NCI-H2107 treated with DMSO at 0.1 percent for 48 hours (cell line): ENCODE measurements around the gene SLC25A42.
A peak's percentile ranks its signal among the peaks of the same experiment; 100 is the strongest.

Source experiments
- DNase-seq: peaks from one replicate; lab custom pipeline; 2025; ENCODE audit not compliant: unreplicated experiment; lab: John Stamatoyannopoulos, UW

The SLC25A42 gene

DNA sequence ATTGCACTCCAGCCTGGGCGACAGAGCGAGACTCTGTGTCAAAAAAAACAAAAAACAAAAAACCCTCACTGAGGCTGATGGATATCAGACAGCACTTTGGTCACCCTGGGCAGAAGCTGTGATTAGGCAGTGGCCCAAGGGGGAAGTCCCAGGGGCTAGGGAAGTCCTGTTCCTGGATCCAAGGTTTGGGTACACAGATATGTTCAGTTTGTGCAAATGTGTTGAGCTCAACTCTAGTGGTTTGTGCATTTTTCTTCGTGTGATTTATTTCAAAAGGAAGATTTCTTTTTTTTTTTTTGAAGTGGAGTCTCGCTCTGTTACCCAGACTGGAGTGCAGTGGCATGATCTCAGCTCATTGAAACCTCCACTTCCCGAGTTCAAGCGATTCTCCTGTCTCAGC, 94.0 kb downstream of the SLC25A42 start:
- no peak for DNase-seq

DNA sequence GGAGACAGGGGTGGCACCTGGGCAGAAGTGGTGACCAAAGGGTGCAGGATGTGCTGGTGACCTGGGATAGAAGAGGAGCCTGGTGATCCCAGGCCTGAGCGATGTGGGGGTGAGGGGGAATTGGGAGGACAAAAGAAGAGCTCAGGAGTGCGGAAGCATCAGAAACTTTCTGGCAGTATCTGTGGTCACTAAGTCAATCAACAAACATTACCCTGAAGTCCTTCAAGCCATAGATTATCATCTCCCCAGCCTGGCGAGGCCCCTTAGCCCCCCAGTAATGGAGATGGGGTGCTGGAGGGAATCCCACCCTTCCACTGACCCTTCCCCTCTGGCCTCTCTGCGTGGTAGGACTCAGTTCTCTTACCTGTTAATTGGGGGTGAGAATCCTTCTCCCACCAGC, 95.7 kb downstream of the SLC25A42 start:
- no peak for DNase-seq

DNA sequence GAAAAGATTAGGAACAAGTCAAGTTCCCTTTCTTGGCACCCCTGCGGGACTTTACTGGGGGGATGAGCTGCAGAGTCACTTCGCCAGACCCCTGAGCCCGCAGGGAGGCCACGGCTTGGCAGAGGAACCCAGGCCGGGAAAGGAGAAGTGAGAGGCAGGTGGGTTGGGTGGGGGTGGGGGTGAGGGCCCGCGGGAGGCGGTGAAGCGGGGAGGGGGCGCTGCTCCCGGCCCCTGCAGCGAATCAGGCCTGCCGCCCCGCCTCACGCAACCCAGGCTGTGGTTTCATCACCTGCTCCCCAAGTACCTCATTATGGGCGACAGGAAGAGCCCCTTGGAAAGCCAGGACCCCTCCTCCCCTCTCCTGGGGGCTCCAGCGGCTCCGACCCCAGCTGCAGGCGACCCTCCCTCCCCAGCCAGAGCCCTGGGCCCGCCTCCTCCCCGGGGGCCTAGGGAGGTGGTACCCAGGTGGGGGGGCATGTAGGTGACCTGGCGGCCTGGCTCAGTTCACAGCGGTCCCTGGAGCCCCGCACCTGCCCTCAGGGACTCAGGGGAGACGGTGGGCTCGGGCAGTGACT, 96.8 kb downstream of the SLC25A42 start:
- DNase-seq = peak; percentile 26

DNA sequence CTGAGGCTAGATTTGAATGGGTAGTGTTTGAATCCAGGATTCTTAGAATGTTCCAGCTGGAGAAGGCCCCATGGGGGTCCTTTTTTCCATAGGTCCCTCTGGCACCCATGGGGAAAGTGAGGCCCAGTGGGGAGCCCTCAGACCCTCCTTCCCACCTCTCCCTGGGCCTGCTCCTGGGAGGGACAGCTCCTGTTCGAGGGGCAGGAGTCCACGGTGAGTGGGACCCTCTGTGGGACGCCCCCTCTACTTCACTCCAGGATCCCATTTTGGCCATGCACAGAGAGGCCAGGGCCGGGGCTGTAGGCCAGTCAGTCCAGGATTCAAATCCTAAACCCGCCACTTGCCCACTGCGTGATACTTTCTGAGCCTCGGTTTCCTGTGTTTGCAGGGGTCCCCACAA, 98.7 kb downstream of the SLC25A42 start:
- no peak for DNase-seq
